ENCODE results near the gene MEGF11.
A peak's percentile ranks its signal among the peaks of the same experiment; 100 is the strongest.

MEGF11 gene

DNA sequence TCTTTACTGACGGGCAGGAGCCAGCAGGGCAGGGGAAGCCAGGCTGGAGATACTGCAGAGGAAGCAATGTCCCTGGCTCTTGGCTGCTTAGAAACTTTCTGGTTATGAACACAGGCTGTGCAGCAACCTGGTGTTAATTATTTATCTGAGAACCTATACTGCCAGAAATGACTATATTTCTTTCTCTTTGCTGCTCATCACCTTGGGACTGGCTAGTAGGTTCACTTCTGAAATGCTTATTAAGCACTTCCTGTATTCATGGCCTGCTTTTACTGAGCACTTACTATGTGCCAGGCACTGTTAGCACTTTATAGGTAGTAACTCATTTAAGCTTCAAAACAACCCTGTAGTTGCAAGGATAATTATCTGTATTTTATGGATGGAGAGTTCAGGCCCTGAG lies 326.7 kb downstream of the MEGF11 start:
- DNase-seq: no peak

DNA sequence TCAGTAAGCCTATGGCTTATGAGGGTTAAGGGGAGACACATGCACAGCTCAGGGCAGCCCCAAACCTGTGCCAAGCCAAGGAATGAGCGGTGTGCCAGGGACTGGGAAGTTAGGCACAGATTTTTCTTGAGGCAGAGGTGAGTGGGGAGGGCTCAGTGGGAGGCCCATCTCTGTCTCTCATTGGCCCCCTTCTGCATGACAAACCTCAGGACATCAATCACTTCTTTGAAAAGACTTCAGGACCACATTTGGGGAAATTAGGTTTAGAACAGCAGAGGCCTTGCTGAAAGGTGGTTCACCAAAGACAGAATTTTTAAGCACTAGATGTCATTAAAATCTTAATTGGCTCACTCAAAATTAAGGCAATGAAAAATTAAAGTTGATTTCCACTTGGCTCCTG lies 327.1 kb downstream of the MEGF11 start:
- no peak for DNase-seq

- no peak for DNase-seq
Measured at GRCh38 chr15:65925338-65925737, 328.2 kb downstream of the MEGF11 start.

DNA sequence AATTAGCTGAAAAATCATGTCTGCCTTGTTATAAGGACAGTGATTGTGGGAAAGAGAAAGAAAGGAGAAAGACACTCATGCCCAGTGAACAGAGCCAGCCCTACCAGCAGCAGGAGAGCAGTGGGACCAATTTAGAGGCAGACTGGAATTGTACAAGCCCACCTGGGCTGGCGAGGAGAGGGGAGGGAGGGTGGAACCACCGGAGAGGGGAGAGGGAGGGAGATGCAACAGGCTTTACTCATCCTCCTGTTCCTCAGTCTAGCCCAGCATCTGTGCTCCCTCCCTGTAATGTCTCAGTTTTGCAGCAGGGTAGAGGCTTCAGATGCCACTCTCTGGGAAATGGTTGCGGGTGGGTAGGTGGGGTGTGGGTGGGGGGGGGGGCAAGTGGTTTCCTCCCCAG lies 329.5 kb downstream of the MEGF11 start:
- no peak for DNase-seq

DNA sequence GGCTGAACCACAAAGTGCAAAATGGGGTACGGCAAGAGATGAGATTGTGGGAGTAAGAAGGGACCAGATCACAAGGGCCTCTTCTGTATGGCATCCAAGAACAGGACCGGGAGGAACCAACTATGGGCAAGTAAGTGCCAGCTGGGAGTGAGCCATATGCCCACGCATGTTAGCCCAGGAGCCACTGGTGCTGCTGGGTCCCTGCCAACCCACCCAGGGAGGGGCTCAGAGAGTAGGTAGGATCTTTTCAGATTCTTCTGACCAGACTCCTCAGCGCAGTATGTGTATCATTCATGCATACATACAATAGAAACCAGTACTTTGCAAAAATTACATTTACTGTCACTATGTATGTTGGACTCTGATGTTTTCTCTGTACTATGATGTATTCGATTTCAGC lies 330.3 kb downstream of the MEGF11 start:
- no peak for DNase-seq

GRCh38 chr15:65922621-65923020 lies 330.9 kb downstream of the MEGF11 start:
- no peak for DNase-seq

DNA sequence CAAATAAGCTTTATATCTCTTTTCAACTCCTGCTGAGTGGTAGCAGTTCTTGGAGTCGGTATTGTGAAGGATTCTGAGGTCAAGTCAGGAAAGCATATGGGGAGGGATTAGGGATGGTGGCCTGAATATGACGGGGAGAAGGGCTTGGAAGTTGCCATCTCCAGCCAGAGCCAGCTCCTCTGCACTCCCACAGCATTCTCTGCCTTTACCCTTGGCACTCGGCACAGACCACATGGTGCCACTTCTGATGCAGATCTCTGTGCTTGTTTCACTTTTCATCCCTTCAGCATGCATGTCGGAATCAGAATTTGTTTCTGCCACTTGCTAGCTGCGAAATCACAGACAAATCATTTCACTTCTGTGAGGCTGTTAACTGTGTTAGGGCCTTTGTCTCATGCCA lies 331.8 kb downstream of the MEGF11 start:
- DNase-seq: peak; percentile 34

GRCh38 chr15:65920825-65921309 lies 332.7 kb downstream of the MEGF11 start:
- DNase-seq: no peak

DNA sequence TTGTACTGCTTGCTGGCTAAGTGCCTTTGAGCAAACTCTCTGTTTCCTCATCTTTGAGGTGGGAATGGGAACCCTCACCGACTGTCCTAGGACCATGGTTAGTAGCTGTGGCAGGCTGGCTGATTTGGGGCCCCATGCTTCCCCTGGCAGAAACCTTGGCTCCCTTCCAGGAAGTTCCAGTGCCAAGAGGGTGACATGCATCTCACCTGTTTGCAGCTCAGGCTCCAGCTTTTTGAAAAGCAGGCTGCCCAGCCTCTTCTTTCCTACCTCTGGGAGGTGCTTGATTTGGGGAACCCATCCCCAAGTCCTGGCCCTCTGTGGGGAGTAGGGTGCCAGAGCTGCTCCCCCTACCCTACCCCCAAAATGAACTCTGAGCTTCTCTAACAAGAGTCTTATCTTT lies 333.4 kb downstream of the MEGF11 start:
- DNase-seq: no peak

GRCh38 chr15:65919353-65919752 lies 334.2 kb downstream of the MEGF11 start:
- no peak for DNase-seq

DNA sequence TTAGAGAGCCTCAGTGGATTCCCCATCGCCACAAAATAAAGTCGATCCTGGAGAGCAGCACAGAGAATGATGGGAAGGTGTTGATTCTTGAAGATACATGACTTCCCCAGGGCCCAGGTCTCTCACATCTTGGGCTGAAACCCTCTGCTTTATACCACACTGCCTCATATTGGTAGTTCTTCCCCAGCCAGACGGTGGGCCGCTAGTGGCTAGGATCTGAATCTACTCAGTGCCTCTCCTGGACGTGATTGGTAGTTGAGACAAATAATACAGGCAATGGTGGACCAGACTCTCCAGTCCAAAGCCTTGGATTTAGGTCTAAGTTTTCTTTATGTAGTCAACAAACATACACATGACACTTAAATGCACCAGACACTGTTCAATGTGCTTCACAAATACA lies 334.6 kb downstream of the MEGF11 start:
- no peak for DNase-seq

GRCh38 chr15:65918357-65918920 lies 335.1 kb downstream of the MEGF11 start:
- no peak for DNase-seq

- no peak for DNase-seq
Measured at GRCh38 chr15:65917936-65918335, 335.6 kb downstream of the MEGF11 start.

DNA sequence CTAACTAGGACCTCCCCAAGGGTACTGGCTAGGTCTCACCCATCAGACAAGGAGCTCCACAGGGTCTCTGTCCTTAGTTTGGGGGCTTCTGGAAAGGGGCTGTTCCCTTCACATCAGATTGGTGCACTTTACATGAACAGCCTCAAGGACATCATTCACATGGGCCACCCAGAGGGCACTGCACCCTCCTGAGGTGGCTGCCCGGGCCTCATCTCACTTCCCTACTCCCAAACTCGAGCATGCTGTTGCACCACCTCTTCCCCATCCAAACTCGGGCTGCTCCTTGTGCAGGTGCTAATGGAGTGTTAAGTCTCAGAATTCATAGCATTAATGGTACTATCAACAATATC lies 336.2 kb downstream of the MEGF11 start:
- DNase-seq: no peak

GRCh38 chr15:65916664-65917406 lies 336.7 kb downstream of the MEGF11 start:
- DNase-seq: peak; percentile 72

- no peak for DNase-seq
Measured at GRCh38 chr15:65916041-65916663, 337.4 kb downstream of the MEGF11 start.

- DNase-seq: no peak
Measured at GRCh38 chr15:65914981-65915925, 338.3 kb downstream of the MEGF11 start.

DNA sequence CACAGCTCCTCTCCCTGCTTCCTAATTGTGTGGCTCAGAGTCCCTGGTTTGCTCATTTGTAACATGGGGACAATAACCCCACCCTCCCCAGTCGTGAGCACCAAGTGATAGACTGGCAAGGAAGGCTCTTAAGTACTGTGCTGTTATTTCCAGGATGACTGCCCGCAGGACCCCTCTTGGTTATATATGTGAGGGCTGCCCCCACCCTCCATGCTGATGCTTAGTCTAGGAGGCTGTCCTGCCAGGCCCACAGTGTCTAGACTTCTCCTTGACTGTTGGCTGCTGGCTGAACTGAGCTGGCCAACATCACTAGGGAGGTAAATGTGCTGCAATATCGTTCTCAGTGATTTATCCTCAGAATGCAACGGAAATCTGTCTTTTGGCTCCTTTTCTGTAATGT lies 339.2 kb downstream of the MEGF11 start:
- no peak for DNase-seq

- no peak for DNase-seq
Measured at GRCh38 chr15:65913631-65914199, 339.8 kb downstream of the MEGF11 start.

- no peak for DNase-seq
Measured at GRCh38 chr15:65912235-65912634, 341.3 kb downstream of the MEGF11 start.

GRCh38 chr15:65910341-65910740 lies 343.2 kb downstream of the MEGF11 start:
- no peak for DNase-seq

- no peak for DNase-seq
Measured at GRCh38 chr15:65909831-65910230, 343.7 kb downstream of the MEGF11 start.

DNA sequence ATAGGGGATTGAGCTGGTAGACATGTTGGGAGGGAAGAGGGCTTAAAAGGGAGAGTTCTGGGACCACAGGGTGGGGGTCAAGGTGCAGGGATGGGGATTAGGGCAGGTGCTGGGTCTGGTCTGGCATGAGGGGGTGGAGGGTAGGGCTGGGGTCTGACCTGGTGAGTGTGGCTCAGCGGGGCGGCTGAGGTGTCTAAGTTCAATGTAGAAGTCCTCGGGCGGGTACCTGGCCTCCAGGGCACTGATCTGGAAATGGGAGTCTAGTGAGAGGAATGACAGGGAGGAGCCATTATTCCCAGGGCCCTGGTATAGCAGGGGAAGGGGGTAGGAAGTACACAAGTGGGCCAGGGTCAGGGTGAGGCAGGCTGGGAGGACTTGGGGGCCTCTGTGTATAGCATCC lies 344.7 kb downstream of the MEGF11 start:
- DNase-seq: no peak
